HG03439 (cell line): Measurements from ENCODE around the gene BEX5.
"Not testable (repeated sequence)": the region's sequence is repeated elsewhere in the genome, so short reads cannot be mapped to it uniquely, and the experiment has no call there.

Experiments used
- ATAC-seq: cut with Tn5 transposase; IDR thresholded peaks from one replicate; pipeline ENCODE4 v1.9.1; 2021; ENCODE audit warnings: mild to moderate bottlenecking, moderate library complexity; ENCODE audit not compliant: unreplicated experiment

The BEX5 gene

GRCh38 chrX:102155806-102156179 lies at the start of gene BEX5:
BEX5 (minus strand) TSS chrX:102155977; CDS start chrX:102154265, 1,712 bp downstream.
- peak; percentile 97 for ATAC-seq

GRCh38 chrX:102185967-102186720 lies 30.4 kb upstream of the BEX5 start:
- ATAC-seq, result no peak

GRCh38 chrX:102154900-102155805 lies 624 bp downstream of the BEX5 start:
- ATAC-seq, result peak; percentile 50

GRCh38 chrX:102154218-102154860 lies 1.4 kb downstream of the BEX5 start:
- no peak for ATAC-seq

- ATAC-seq, result not testable (repeated sequence)
Observed at GRCh38 chrX:102142274-102142673, 13.5 kb downstream of the BEX5 start, which contains the start of gene TCEAL6. TCEAL6 (minus strand) TSS chrX:102142481.

GRCh38 chrX:102141631-102142030 lies 14.1 kb downstream of the BEX5 start:
- ATAC-seq, result not testable (repeated sequence)

- ATAC-seq, result not testable (repeated sequence)
Observed at GRCh38 chrX:102140876-102141275, 14.9 kb downstream of the BEX5 start.

- ATAC-seq, result no peak
Observed at GRCh38 chrX:102138064-102138463, 17.7 kb downstream of the BEX5 start.

GRCh38 chrX:102129473-102129872 lies 26.3 kb downstream of the BEX5 start:
- ATAC-seq, result no peak

GRCh38 chrX:102126863-102127262 lies 28.9 kb downstream of the BEX5 start:
- no peak for ATAC-seq

- not testable (repeated sequence) for ATAC-seq
Observed at GRCh38 chrX:102126080-102126818, 29.5 kb downstream of the BEX5 start.

GRCh38 chrX:102125436-102125835 lies 30.3 kb downstream of the BEX5 start, which contains the start of gene TCEAL2:
TCEAL2 (plus strand) TSS chrX:102125679; CDS start chrX:102126831, 1,152 bp downstream.
- not testable (repeated sequence) for ATAC-seq

- ATAC-seq, result not testable (repeated sequence)
Observed at GRCh38 chrX:102125014-102125413, 30.8 kb downstream of the BEX5 start.

- ATAC-seq, result no peak
Observed at GRCh38 chrX:102115748-102116147, 40.0 kb downstream of the BEX5 start.

GRCh38 chrX:102113367-102113766 lies 42.4 kb downstream of the BEX5 start:
- ATAC-seq, result no peak
